IPS DF 6.9 (cell line): ENCODE data around the gene PUS1.
"Not testable (repeated sequence)": the region's sequence is repeated elsewhere in the genome, so short reads cannot be mapped to it uniquely, and the experiment has no call there.

ENCODE experiments used
- DNase-seq: peaks from one replicate; pipeline ENCODE4 v3.0.0-alpha.2; 2013; ENCODE audit warnings: low read depth, low spot score
- H3K27ac ChIP-seq: one replicate; pipeline ENCODE4 v1.5.1; 2013; ENCODE audit warnings: low read length, control low read depth
- H3K27me3 ChIP-seq: 2 replicates; pipeline ENCODE4 v1.6.1; 2013; ENCODE audit warnings: mild to moderate bottlenecking, low read length; ENCODE audit not compliant: control insufficient read depth, insufficient read depth
- H3K36me3 ChIP-seq: 2 replicates; pipeline ENCODE4 v1.6.1; 2013; ENCODE audit warnings: low read length; ENCODE audit not compliant: control insufficient read depth, insufficient read depth
- H3K4me1 ChIP-seq: 2 replicates; pipeline ENCODE4 v1.6.1; 2013; ENCODE audit warnings: low read length; ENCODE audit not compliant: control insufficient read depth, insufficient read depth
- H3K4me3 ChIP-seq: 2 replicates; pipeline ENCODE4 v1.5.1; 2013; ENCODE audit warnings: mild to moderate bottlenecking, low read length
- H3K9me3 ChIP-seq: 2 replicates; pipeline ENCODE4 v1.6.1; 2013; ENCODE audit warnings: low read length, inconsistent platforms; ENCODE audit not compliant: control insufficient read depth, insufficient read depth
- WGBS: extraction: QIAGEN DNeasy Blood & Tissue Kit; methylation state at CpG from one replicate; pipeline ENCODE4 v1.1.7; 2013; ENCODE audit warnings: mixed read lengths, missing lambda C conversion rate; ENCODE audit not compliant: insufficient read length, insufficient coverage; 5-methylcytosine and 5-hydroxymethylcytosine counted together

The PUS1 gene

DNA sequence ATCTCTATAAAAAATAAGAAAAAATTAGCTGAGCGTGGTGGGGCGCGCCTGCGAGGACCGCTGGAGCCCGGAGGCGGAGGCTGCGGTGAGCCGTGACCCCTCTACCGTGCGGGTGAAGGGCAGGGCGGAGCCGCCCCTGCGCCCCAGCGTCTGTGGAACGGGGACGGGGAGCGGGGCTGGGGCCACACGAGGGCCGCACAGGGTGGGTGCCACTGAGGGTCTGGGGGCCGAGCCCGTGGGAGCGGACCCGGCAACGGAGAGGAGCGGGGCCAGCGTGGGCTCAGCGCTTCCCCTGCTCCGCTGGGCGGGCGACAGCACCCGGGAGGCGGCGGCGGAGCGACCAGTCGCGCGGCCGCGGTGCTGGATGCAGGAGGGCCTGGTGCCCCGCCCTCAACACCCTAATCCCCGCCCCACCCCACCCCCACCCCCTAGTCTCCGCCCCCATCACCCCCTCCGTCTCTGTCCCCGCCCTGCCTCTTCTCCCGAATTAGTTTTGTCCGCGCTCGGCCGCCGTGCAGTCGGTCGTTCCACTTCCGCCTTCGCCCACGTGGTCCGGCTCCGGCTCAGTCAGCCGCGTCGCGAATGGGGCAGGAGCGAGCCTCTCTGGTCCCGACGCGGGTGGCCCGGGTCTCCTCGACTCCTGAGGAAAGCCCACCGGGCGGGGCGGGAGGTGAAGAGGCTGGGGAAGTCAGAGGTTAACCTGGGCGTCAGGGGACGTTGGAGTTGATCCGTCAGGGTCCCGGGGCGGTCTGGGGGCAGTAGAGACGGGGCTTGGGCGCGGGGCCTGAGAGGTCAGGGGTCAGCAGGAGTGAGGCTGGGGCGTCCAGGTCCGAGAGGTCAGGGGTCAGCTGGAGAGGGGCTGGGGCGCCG is at the start of gene PUS1:
Gene PUS1 (plus strand): TSS at position 566 of the 870 bp plus-strand sequence. CDS start 447 bp downstream, outside the sequence.
- DNase-seq: peak; percentile 85
- Histone ChIP-seq H3K9me3 (no peaks in the 10 kb centered on the region), H3K27ac (no peak within 1 kb of the TSS), H3K4me3 (peak within 1 kb of the TSS; percentile 95), H3K36me3 (peaks cover 23% of the 10 kb centered on the region), H3K27me3 (no peaks in the 10 kb centered on the region), H3K4me1 (no peaks in the 10 kb centered on the region)
- WGBS: no CpG with 5 or more reads among the region's 84 CpGs

- H3K27me3 ChIP-seq: no peaks in the 10 kb centered on the region
- H3K36me3 ChIP-seq: no peaks in the 10 kb centered on the region
- no peak for DNase-seq
- no peaks in the 10 kb centered on the region for H3K9me3 ChIP-seq
- no peak overlapping the region for H3K27ac ChIP-seq
- H3K4me3 ChIP-seq: no peak overlapping the region
- 0 out of 2 replicates have a peak, but pooled peaks cover 3% of the 10 kb centered on the region for H3K4me1 ChIP-seq
- no CpG with 5 or more reads among the region's 16 CpGs for WGBS
Measured at GRCh38 chr12:131882804-131883520, 46.1 kb upstream of the PUS1 start.

- no peak for DNase-seq
- no CpG with 5 or more reads among the region's 4 CpGs for WGBS
- H3K27me3 ChIP-seq: no peaks in the 10 kb centered on the region
- 0 out of 2 replicates have a peak, but pooled peaks cover 3% of the 10 kb centered on the region for H3K4me1 ChIP-seq
- H3K9me3 ChIP-seq: no peaks in the 10 kb centered on the region
- H3K4me3 ChIP-seq: no peak overlapping the region
- H3K36me3 ChIP-seq: no peaks in the 10 kb centered on the region
- H3K27ac ChIP-seq: no peak overlapping the region
Measured at GRCh38 chr12:131883521-131883900, 45.6 kb upstream of the PUS1 start.

DNA sequence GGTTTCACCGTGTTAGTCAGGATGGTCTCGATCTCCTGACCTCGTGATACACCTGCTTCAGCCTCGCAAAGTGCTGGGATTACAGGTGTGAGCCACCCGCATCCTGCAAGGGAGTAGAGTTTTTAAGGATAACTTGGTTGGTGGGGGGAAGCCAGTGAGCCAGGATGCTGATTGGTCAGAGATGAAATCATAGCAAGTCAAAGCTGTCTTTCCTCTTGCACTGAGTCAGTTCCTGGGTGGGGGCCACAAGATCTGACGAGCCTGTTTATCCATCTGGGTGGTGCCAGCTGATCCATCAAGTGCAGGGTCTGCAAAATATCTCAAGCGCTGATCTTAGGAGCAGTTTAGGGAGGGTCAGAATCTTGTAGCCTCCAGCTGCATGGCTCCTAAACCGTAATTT is 44.0 kb upstream of the PUS1 start:
- not testable (repeated sequence) for DNase-seq, H3K36me3 ChIP-seq, H3K4me1 ChIP-seq, H3K9me3 ChIP-seq, H3K4me3 ChIP-seq, H3K27me3 ChIP-seq, H3K27ac ChIP-seq
- no CpG with 5 or more reads among the region's 8 CpGs for WGBS

GRCh38 chr12:131885543-131886057 is 43.5 kb upstream of the PUS1 start:
- no peaks in the 10 kb centered on the region for H3K9me3 ChIP-seq
- DNase-seq: no peak
- H3K36me3 ChIP-seq: no peaks in the 10 kb centered on the region
- no peak overlapping the region for H3K4me3 ChIP-seq
- no CpG with 5 or more reads among the region's 7 CpGs for WGBS
- H3K27me3 ChIP-seq: no peaks in the 10 kb centered on the region
- no peak overlapping the region for H3K27ac ChIP-seq
- no peaks in the 10 kb centered on the region for H3K4me1 ChIP-seq

DNA sequence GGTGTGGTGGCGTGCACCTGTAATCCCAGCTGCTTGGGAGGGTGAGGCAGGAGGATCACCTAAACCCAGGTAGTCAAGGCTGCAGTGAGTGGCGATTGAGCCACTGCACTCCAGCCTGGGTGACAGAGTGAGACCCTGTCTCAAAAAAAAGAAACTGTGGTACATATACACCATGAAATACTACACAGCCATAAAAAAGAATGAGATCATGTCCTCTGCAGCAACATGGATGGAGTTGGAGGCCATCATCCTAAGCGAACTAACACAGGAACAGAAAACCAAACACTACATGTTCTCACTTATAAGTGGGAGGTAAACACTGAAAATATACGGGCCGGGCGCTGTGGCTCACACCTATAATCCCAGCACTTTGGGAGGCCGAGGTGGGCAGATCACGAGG is 37.4 kb upstream of the PUS1 start:
- H3K36me3 ChIP-seq, H3K4me3 ChIP-seq, H3K4me1 ChIP-seq, H3K27ac ChIP-seq, H3K9me3 ChIP-seq, DNase-seq, H3K27me3 ChIP-seq: not testable (repeated sequence)
- no CpG with 5 or more reads among the region's 8 CpGs for WGBS

- Histone ChIP-seq H3K27ac (no peak overlapping the region), H3K4me3 (no peak overlapping the region), H3K27me3 (no peaks in the 10 kb centered on the region), H3K9me3 (no peaks in the 10 kb centered on the region), H3K36me3 (no peaks in the 10 kb centered on the region), H3K4me1 (peaks cover 6% of the 10 kb centered on the region)
- WGBS: no CpG with 5 or more reads among the region's 26 CpGs
- no peak for DNase-seq
Measured at GRCh38 chr12:131892711-131893604, 36.1 kb upstream of the PUS1 start.

- 100% methylated on average over 2 of the region's 19 CpGs for WGBS
- no peaks in the 10 kb centered on the region for H3K27me3 ChIP-seq
- no peak overlapping the region for H3K4me3 ChIP-seq
Measured at GRCh38 chr12:131893605-131894312, 35.3 kb upstream of the PUS1 start.

DNA sequence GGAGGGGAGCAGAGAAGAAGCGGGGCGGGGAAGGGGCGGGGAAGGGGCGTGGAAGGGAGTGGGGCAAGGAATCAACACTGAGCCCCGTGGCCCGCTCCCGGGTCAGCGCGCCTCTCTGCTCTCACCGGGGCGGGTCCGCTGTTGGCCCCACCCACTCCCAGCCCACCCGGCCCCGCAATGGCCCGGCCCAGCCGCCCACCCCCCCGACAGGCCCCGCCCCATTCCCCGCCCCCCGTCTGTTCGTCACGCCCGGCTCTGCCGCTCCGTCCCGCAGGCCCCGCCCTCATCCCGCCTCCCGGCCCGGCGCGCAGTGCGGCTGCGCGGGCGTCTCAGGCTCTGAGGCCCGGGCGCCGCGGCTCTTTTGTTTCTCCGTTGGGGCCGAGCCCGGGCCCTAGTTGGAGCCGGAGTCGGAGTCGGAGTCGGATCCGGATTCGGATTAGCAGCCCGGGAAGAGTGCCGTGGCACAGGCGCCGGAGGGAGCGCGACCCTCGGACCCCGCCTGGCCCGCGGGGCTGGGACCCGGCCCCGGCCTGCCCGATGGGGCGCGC is 34.7 kb upstream of the PUS1 start, which contains the start of gene ULK1:
Gene ULK1 (plus strand): TSS at position 310 of the 548 bp plus-strand sequence. CDS start 380 bp downstream, outside the sequence.
- Histone ChIP-seq H3K27me3 (no peaks in the 10 kb centered on the region), H3K4me3 (peak within 1 kb of the TSS; percentile 86; the same call in 1 of the 2 replicates), H3K4me1 (peaks cover 6% of the 10 kb centered on the region), H3K9me3 (no peaks in the 10 kb centered on the region), H3K27ac (no peak within 1 kb of the TSS), H3K36me3 (no peaks in the 10 kb centered on the region)
- WGBS: no CpG with 5 or more reads among the region's 64 CpGs
- DNase-seq: peak; percentile 52

More at GRCh38 chr12:131893605-131894312, 35.3 kb upstream of the PUS1 start:
- DNase-seq: no peak
- Histone ChIP-seq H3K9me3 (no peaks in the 10 kb centered on the region), H3K36me3 (no peaks in the 10 kb centered on the region), H3K27ac (no peak overlapping the region), H3K4me1 (peaks cover 6% of the 10 kb centered on the region)
